RWPE2 (cell line): ENCODE measurements around the gene OR13J1.
A peak's percentile ranks its signal among the peaks of the same experiment; 100 is the strongest.

Experiments
- ATAC-seq: fragments of 200-7000 bp; cut with Tn5 transposase; 3 replicates; pipeline ENCODE4 v1.9.1; 2021; ENCODE audit warnings: low read depth
- DNase-seq: peaks from one replicate; pipeline ENCODE4 v3.0.0-alpha.2; 2020; ENCODE audit warnings: low spot score
- H3K27ac ChIP-seq: fragments of 450-650 bp; 2 replicates; pipeline ENCODE4 v1.5.1; 2017; ENCODE audit warnings: mild to moderate bottlenecking; ENCODE audit not compliant: poor library complexity, severe bottlenecking
- H3K27me3 ChIP-seq: fragments of 250-450 bp; sonication (Bioruptor Pico); 2 replicates; pipeline ENCODE4 v1.5.1; 2021; ENCODE audit warnings: mild to moderate bottlenecking, moderate library complexity; ENCODE audit not compliant: insufficient read depth, poor library complexity, severe bottlenecking
- H3K36me3 ChIP-seq: fragments of 250-450 bp; sonication (Bioruptor Pico); 2 replicates; pipeline ENCODE4 v1.5.1; 2020; ENCODE audit warnings: low read depth, mild to moderate bottlenecking, moderate library complexity
- H3K4me1 ChIP-seq: fragments of 250-450 bp; sonication (Bioruptor Pico); 2 replicates; pipeline ENCODE4 v1.5.1; 2021; ENCODE audit warnings: mild to moderate bottlenecking, moderate library complexity; ENCODE audit not compliant: insufficient read depth, poor library complexity, severe bottlenecking
- H3K4me3 ChIP-seq: fragments of 250-450 bp; sonication (Bioruptor Pico); 2 replicates; pipeline ENCODE4 v1.5.1; 2021; ENCODE audit warnings: mild to moderate bottlenecking, moderate library complexity; ENCODE audit not compliant: severe bottlenecking
- H3K9me3 ChIP-seq: fragments of 250-450 bp; sonication (Bioruptor Pico); 2 replicates; pipeline ENCODE4 v1.5.1; 2021; ENCODE audit warnings: mild to moderate bottlenecking, moderate library complexity; ENCODE audit not compliant: severe bottlenecking
- TF ChIP-seq, protein P1 (sequence below): fragments of 450-650 bp; IDR thresholded peaks from one replicate; pipeline ENCODE4 v1.5.1; 2017; ENCODE audit warnings: mild to moderate bottlenecking, moderate library complexity; ENCODE audit not compliant: poor library complexity, severe bottlenecking

Gene OR13J1

DNA sequence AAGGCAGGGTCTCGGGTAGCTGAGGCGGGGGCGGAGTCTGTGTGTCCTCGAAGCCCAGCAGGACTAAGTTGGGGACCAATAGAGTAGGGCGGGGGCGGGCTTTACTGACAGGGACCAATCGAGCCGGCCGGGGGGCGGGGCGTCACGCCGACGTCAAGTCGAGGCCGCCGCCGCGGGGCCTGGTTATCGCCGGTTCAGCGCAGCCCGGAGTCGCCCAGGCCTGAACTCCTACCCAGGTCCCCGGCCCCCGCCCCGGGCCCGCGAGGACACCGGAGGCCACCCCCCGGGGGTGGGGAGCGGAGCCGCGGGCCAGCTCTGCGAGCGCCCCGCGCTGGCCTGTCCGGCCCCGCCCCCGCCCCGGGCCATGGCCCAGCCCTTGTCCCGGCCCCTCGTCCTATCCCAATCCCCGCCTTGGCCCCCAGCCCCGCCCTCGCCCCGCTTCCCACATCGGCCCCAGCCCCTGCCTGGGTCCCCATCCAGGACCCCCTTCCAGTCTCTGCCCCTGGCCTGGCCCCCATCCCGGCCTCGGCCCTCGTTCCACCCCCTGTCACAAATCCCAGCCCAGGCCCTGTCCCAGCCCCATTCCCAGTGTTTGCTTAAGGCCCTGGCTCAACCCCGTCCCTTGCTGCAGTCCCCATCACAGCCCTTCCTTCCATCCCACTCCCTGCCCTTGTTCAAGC is 41.0 kb downstream of the OR13J1 start, which contains the start of gene TMEM8B:
Gene TMEM8B (plus strand): TSS at position 145 of the 680 bp plus-strand sequence. CDS start 220 bp downstream, at position 365.
- peak; percentile 89 for ATAC-seq

DNA sequence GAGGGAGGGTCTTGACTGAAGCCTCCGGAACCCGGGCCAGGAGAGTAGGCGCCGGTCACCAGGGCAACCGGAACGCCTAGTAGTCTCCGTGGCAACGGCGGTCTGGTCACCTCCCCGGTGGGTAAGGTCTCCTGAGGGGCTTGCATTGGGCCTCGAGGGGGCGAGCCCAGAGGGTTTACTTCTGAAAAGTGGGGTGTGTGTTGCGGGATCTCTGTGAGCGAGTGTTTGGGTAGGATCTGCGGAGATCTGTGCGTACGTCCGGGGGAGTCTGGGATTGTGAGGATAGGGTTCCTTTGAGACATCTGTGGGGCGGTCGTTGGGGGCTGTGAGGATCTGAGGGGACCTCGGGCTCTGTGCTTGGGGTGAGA is 41.5 kb downstream of the OR13J1 start, which contains the start of gene FAM221B:
Gene FAM221B (minus strand): TSS at position 17 of the 368 bp plus-strand sequence. CDS start 2,571 bp downstream, outside the sequence.
- Histone ChIP-seq H3K36me3 (no peaks in the 10 kb centered on the region), H3K4me3 (peak within 1 kb of the TSS; percentile 67), H3K27me3 (no peaks in the 10 kb centered on the region), H3K4me1 (peaks cover 3% of the 10 kb centered on the region), H3K27ac (peak within 1 kb of the TSS; percentile 23), H3K9me3 (no peaks in the 10 kb centered on the region)
- DNase-seq (no peak), ATAC-seq (peak; percentile 15)
- TF ChIP-seq, protein P1, sequence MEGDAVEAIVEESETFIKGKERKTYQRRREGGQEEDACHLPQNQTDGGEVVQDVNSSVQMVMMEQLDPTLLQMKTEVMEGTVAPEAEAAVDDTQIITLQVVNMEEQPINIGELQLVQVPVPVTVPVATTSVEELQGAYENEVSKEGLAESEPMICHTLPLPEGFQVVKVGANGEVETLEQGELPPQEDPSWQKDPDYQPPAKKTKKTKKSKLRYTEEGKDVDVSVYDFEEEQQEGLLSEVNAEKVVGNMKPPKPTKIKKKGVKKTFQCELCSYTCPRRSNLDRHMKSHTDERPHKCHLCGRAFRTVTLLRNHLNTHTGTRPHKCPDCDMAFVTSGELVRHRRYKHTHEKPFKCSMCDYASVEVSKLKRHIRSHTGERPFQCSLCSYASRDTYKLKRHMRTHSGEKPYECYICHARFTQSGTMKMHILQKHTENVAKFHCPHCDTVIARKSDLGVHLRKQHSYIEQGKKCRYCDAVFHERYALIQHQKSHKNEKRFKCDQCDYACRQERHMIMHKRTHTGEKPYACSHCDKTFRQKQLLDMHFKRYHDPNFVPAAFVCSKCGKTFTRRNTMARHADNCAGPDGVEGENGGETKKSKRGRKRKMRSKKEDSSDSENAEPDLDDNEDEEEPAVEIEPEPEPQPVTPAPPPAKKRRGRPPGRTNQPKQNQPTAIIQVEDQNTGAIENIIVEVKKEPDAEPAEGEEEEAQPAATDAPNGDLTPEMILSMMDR = no peak

More for the DNA sequence above, 41.0 kb downstream of the OR13J1 start, which contains the start of gene TMEM8B:
- DNase-seq = peak; percentile 95
- Histone ChIP-seq H3K27ac (peak within 1 kb of the TSS; percentile 23), H3K27me3 (no peaks in the 10 kb centered on the region), H3K4me1 (peaks cover 3% of the 10 kb centered on the region), H3K4me3 (peak within 1 kb of the TSS; percentile 67), H3K9me3 (no peaks in the 10 kb centered on the region), H3K36me3 (no peaks in the 10 kb centered on the region)
- TF ChIP-seq, protein P1 = no peak

DNA sequence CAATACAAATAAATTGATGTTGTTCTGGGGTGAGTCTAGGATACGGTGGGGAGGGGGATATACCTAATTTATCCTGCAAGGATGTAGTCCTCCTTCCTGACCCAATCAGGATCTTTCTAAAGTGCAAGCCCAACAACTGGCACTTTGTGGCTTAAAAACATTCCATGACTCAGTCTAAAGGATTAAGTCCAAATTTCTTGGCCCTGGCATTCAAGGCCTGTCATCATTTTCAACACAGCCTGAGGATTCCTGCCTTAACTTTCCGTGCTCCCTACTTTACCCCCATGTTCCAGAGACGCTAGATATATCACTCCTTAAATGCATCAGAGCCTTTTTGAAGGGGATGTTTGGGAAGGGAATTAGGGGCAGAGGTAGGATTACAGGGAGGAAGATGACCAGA is 42.7 kb downstream of the OR13J1 start:
- H3K27me3 ChIP-seq = no peaks in the 10 kb centered on the region
- TF ChIP-seq, protein P1 = no peak
- DNase-seq = no peak
- no peak for ATAC-seq
- peaks cover 3% of the 10 kb centered on the region for H3K4me1 ChIP-seq
- H3K36me3 ChIP-seq = no peaks in the 10 kb centered on the region
- no peak overlapping the region for H3K4me3 ChIP-seq
- H3K9me3 ChIP-seq = no peaks in the 10 kb centered on the region
- no peak overlapping the region for H3K27ac ChIP-seq

DNA sequence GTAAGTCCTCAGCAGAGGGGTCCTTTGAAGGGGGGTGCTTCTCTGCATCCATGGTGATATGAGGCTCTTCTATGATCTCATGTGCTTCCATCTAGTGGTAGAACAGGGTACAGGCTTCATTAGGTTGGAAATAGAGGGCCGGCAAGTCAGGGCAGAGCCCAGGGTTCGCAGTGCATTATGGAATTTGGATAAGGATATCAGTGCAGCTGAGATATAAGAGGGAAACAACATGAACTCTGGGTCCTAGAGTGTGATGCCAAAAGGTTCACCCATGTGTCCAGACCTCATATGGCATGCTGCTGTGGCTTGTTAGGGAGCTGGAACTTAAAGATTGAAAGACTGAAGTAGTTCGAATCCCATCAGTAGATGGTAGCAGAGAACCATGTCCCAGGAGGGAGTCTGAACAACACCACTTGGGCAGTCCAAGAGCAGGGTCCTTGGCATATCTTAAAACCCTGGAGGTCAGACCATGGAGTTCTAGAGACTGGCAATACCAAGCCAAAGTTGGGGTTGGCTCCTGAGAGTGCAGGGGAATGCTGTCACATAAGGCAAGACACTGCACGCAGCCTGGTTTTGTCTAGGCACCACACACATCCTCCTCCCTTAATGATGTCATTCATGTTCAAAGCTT is 44.0 kb downstream of the OR13J1 start:
- TF ChIP-seq, protein P1 = peak; percentile 85
- Histone ChIP-seq H3K4me3 (no peak overlapping the region), H3K36me3 (no peaks in the 10 kb centered on the region), H3K27me3 (no peaks in the 10 kb centered on the region), H3K27ac (no peak overlapping the region), H3K9me3 (no peaks in the 10 kb centered on the region), H3K4me1 (peaks cover 3% of the 10 kb centered on the region)
- DNase-seq (no peak), ATAC-seq (peak; percentile 59)

GRCh38 chr9:35822926-35823325 is 47.3 kb downstream of the OR13J1 start:
- no peak overlapping the region for H3K4me3 ChIP-seq

More at GRCh38 chr9:35822926-35823325, 47.3 kb downstream of the OR13J1 start:
- no peaks in the 10 kb centered on the region for H3K27me3 ChIP-seq
- H3K9me3 ChIP-seq = no peaks in the 10 kb centered on the region
- H3K4me1 ChIP-seq = no peaks in the 10 kb centered on the region
- H3K36me3 ChIP-seq = no peaks in the 10 kb centered on the region
- TF ChIP-seq, protein P1 = no peak
- H3K27ac ChIP-seq = no peak overlapping the region
- DNase-seq (peak; percentile 4), ATAC-seq (no peak)
